Ovary (tissue), 9 donors: Measurements from ENCODE around the gene TRIM44. TPM values are rescaled to one million over a fixed set of nuclear protein-coding genes. Genes with fewer than 3 reads are reported as not detected.

ENCODE experiments used
- DNase-seq, 5 donors: peaks; one replicate each; pipeline ENCODE4 v3.0.0-alpha.2; 2019 to 2020
- H3K27ac ChIP-seq, 2 donors: fragments of 200-600 bp; one replicate each; pipeline versions ENCODE4 v1.5.1 to v1.8.0; 2019 to 2022
- H3K27me3 ChIP-seq: fragments of 200-600 bp; one replicate; pipeline ENCODE4 v1.8.0; 2022
- H3K36me3 ChIP-seq: fragments of 200-600 bp; sonication (generic); one replicate; pipeline ENCODE4 v1.5.1; 2019
- H3K4me1 ChIP-seq: one replicate; pipeline ENCODE4 v1.8.1; 2013; ENCODE audit warnings: mild to moderate bottlenecking, moderate library complexity; ENCODE audit not compliant: insufficient read depth
- H3K4me3 ChIP-seq: fragments of 200-600 bp; sonication (generic); one replicate; pipeline ENCODE4 v1.5.1; 2017
- H3K9me3 ChIP-seq, 2 donors: fragments of 200-600 bp in 1 of 2; sonication (generic) in 1 of 2; one replicate each; pipeline versions ENCODE4 v1.5.1 to v1.8.1; 2013 to 2019; ENCODE audit warnings: mild to moderate bottlenecking in 1 of 2, moderate library complexity in 1 of 2
- CTCF ChIP-seq, 3 donors: fragments of 450-650 bp in 2 of 3; fragments of 200-600 bp in 1 of 3; IDR thresholded peaks; one replicate each; pipeline versions ENCODE4 v1.5.1 to v1.8.0; 2016 to 2022; ENCODE audit warnings: antibody characterized with exemption in 3 of 3, mild to moderate bottlenecking in 1 of 3
- EP300 ChIP-seq: sonication (generic); formaldehyde crosslinking; IDR thresholded peaks from one replicate; pipeline ENCODE4 v1.6.1; 2017; ENCODE audit warnings: antibody characterized with exemption
- POLR2A ChIP-seq: fragments of 450-650 bp; IDR thresholded peaks from one replicate; pipeline ENCODE4 v1.6.1; 2017; ENCODE audit warnings: antibody characterized with exemption, mild to moderate bottlenecking, moderate library complexity
- whole genome bisulfite sequencing, 3 donors: extraction: QIAGEN DNeasy Blood & Tissue Kit in 1 of 3; methylation state at CpG; one replicate each; pipeline versions ENCODE4 v1.1.5 to v1.1.7; 2013 to 2017; 5-methylcytosine and 5-hydroxymethylcytosine counted together
- intact Hi-C, 4 donors: fragments of 100-400 bp; cut with DNase I; formaldehyde crosslinking; loops; one replicate each; pipeline versions ENCODE4 v1.11.0 to v1.15.1; 2022 to 2023
- polyA plus RNA-seq, 2 donors: library from polyadenylated mRNA; stranded (reverse); fragments of 200-250 nt in 1 of 2; fragments of 350-450 nt in 1 of 2; fragmentation: Illumina TruSeq in 1 of 2; extraction: RNeasy Lipid Tissue Mini Kit (QIAGEN cat#74804) in 1 of 2; gene quantifications; one replicate each; pipeline ENCODE4 v1.2.3, GENCODE V29; 2013 to 2014
- total RNA-seq, 7 donors: library from RNA; depleted of rRNA in 2 of 7; stranded (reverse); fragments of >200 nt in 2 of 7; fragmentation: NEBNext Ultra II Directional in 3 of 7; extraction: Animal tissue kit (Norgen Biotek cat#: 25700) in 3 of 7; gene quantifications; one replicate each; pipeline versions ENCODE4 v1.1.0 to v1.2.4, GENCODE V29; 2016 to 2023
- donor health status: DM: no; HTN: no; CAD: no; lungs with moderate emphysema.
- donor health status: DM: no; HTN: no; CAD: no.
- donor health status: Bipolar disorder and iron deficiency.
- donor health status: DM: yes; HTN: yes; CAD: no.
- donor health status: DM: no; HTN: no; CAD: no.
- donor health status: DM: yes; HTN: yes; CAD: no.

TRIM44 gene
- total and polyA plus RNA-seq, 9 donors: 9.9 to 54.6 (median 45.7) TPM

GRCh38 chr11:35761899-35762298 is 99.3 kb downstream of the TRIM44 start:
- Histone ChIP-seq H3K27ac (no peak overlapping the region), H3K36me3 (no peaks in the 10 kb centered on the region), H3K4me3 (no peak overlapping the region), H3K4me1 (peaks cover 8% of the 10 kb centered on the region), H3K27me3 (no peaks in the 10 kb centered on the region), H3K9me3 (no peaks in the 10 kb centered on the region)
- no peak for DNase-seq
- no peak for TF ChIP-seq EP300
- no peak for TF ChIP-seq CTCF (IDR thresholded peaks at IDR 0.05)
- TF ChIP-seq POLR2A: no peak
- intact Hi-C loops: no loop called here
- 50 to 66% (median 50%) methylated on average over 1 of the region's 1 CpG for WGBS, 3 donors

- WGBS, 3 donors: 91 to 96% (median 93%) methylated on average over 1 of the region's 1 CpG
- intact Hi-C loops: no loop called here
- Histone ChIP-seq H3K9me3 (no peaks in the 10 kb centered on the region), H3K4me1 (peaks cover 9% of the 10 kb centered on the region), H3K27ac (no peak overlapping the region), H3K4me3 (no peak overlapping the region), H3K27me3 (no peaks in the 10 kb centered on the region), H3K36me3 (no peaks in the 10 kb centered on the region)
- DNase-seq: no peak
- TF ChIP-seq EP300: no peak
- TF ChIP-seq CTCF (IDR thresholded peaks at IDR 0.05): no peak
- TF ChIP-seq POLR2A: no peak
Measured at GRCh38 chr11:35763301-35763700, 100.7 kb downstream of the TRIM44 start.

- peaks cover 10% of the 10 kb centered on the region for H3K4me1 ChIP-seq
- no peak overlapping the region for H3K4me3 ChIP-seq
- no peaks in the 10 kb centered on the region for H3K36me3 ChIP-seq
- H3K27me3 ChIP-seq: no peaks in the 10 kb centered on the region
- DNase-seq: no peak
- WGBS, 3 donors: 97 to 98% (median 98%) methylated on average over 4 of the region's 4 CpGs
- no peak for TF ChIP-seq POLR2A
- no peak for TF ChIP-seq EP300
- TF ChIP-seq CTCF (IDR thresholded peaks at IDR 0.05): no peak
- H3K27ac ChIP-seq: no peak overlapping the region
- intact Hi-C loops: no loop called here
- H3K9me3 ChIP-seq: no peaks in the 10 kb centered on the region
Measured at GRCh38 chr11:35763765-35764164, 101.2 kb downstream of the TRIM44 start.

GRCh38 chr11:35764417-35764816 is 101.8 kb downstream of the TRIM44 start:
- intact Hi-C loops: no loop called here
- H3K27ac ChIP-seq: no peak overlapping the region
- H3K27me3 ChIP-seq: no peaks in the 10 kb centered on the region
- H3K4me1 ChIP-seq: peaks cover 10% of the 10 kb centered on the region
- TF ChIP-seq POLR2A (no peak), EP300 (no peak), CTCF (IDR thresholded peaks at IDR 0.05) (no peak)
- no peak overlapping the region for H3K4me3 ChIP-seq
- DNase-seq: no peak
- H3K9me3 ChIP-seq: no peaks in the 10 kb centered on the region
- WGBS, 3 donors: 86 to 90% (median 88%) methylated on average over 6 of the region's 6 CpGs
- H3K36me3 ChIP-seq: no peaks in the 10 kb centered on the region

GRCh38 chr11:35765211-35765610 is 102.6 kb downstream of the TRIM44 start:
- Histone ChIP-seq H3K4me1 (peaks cover 8% of the 10 kb centered on the region), H3K9me3 (no peaks in the 10 kb centered on the region), H3K4me3 (no peak overlapping the region), H3K36me3 (no peaks in the 10 kb centered on the region), H3K27ac (no peak overlapping the region), H3K27me3 (no peaks in the 10 kb centered on the region)
- no peak for TF ChIP-seq EP300
- TF ChIP-seq CTCF (IDR thresholded peaks at IDR 0.05): no peak
- TF ChIP-seq POLR2A: no peak
- intact Hi-C loops: no loop called here
- WGBS, 3 donors: 94 to 97% (median 96%) methylated on average over 1 of the region's 1 CpG
- no peak for DNase-seq
